ENCODE measurements around the gene FNIP2. TPM values are rescaled to one million over a fixed set of nuclear protein-coding genes. Genes with fewer than 3 reads are reported as not detected.

Gene FNIP2
- total RNA-seq, 2 donors from 2014 or later: 8.6 to 11.5 TPM

- no peaks in the 10 kb centered on the region for H3K9me3 ChIP-seq (ENCODE audit: control insufficient read depth, low read length)
- H3K27me3 ChIP-seq (ENCODE audit: control insufficient read depth, insufficient read depth, low read length, poor library complexity, severe bottlenecking): no peaks in the 10 kb centered on the region
- WGBS, 2 experiments (ENCODE audit: insufficient coverage in 1 of 2, insufficient read length in 1 of 2): 83 to 92% methylated on average over 1 to 3 of the region's 3 CpGs
- no peak overlapping the region for H3K27ac Mint-ChIP-seq
- H3K4me1 ChIP-seq (ENCODE audit: control insufficient read depth, insufficient read depth, low read length): peaks cover 10% of the 10 kb centered on the region
- H3K36me3 ChIP-seq (ENCODE audit: control insufficient read depth, insufficient read depth, low read length): no peaks in the 10 kb centered on the region
- H3K9ac ChIP-seq (ENCODE audit: extremely low read depth, low read length, poor library complexity, severe bottlenecking): no peak overlapping the region
- H3K36me3 Mint-ChIP-seq (ENCODE audit: low read depth): peaks cover 2% of the 10 kb centered on the region
- H3K4me3 Mint-ChIP-seq: no peak overlapping the region
- DNase-seq: no peak
- H3K27ac ChIP-seq (ENCODE audit: low read depth, low read length): no peak overlapping the region
- no peak for TF ChIP-seq CTCF (conservative IDR thresholded peaks at IDR 0.05)
- no peak overlapping the region for H3K4me3 ChIP-seq (ENCODE audit: low read length)
- no peaks in the 10 kb centered on the region for H3K27me3 Mint-ChIP-seq (ENCODE audit: insufficient read depth)
- H3K9me3 Mint-ChIP-seq: no peaks in the 10 kb centered on the region
- H3K4me1 Mint-ChIP-seq: peaks cover 25% of the 10 kb centered on the region
Measured at GRCh38 chr4:158841540-158841939, 72.7 kb downstream of the FNIP2 start.

DNA sequence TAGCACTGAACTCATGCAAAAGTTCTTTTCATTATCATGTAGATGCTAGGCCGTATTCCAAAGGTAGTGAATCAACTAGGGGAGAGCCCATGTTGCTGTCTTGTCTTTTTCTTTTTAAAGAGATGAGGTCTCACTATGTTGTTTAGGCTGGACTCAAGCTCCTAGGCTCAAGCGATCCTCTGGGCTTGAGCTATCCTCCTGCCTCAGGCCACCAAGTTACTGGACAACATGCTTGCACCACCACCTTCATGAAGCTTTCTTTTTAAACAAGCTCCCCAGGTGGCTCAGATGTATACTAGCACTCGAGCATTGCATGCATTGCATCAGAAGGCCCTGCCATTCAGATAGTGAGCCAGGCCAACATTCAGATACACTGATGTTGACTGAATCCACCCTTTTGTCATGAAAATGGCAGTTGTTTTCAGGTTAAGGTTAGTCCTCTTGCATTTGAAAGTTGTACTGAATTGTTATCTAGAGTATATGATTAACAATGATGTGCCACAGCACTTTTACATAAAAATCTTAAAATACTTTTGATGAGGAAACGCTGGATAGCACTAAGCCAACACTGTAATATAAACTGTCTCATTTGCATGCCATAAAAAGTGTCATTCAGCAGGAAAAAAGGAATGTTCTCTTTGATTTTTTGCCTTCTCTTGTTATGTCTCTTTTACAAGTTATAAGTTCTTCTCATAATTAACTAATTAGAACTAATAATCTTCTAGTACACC lies 76.7 kb downstream of the FNIP2 start:
- peak overlapping the region; percentile 18 for H3K4me3 Mint-ChIP-seq
- H3K4me3 ChIP-seq (ENCODE audit: low read length): no peak overlapping the region
- H3K9ac ChIP-seq (ENCODE audit: extremely low read depth, low read length, poor library complexity, severe bottlenecking): no peak overlapping the region
- TF ChIP-seq CTCF (conservative IDR thresholded peaks at IDR 0.05): no peak
- no peaks in the 10 kb centered on the region for H3K9me3 Mint-ChIP-seq
- DNase-seq: peak; percentile 64
- 50 to 70% methylated on average over 2 to 4 of the region's 4 CpGs for WGBS, 2 experiments (ENCODE audit: insufficient coverage in 1 of 2, insufficient read length in 1 of 2)
- H3K36me3 Mint-ChIP-seq (ENCODE audit: low read depth): no peaks in the 10 kb centered on the region
- peak overlapping the region; percentile 94 for H3K27ac Mint-ChIP-seq
- no peaks in the 10 kb centered on the region for H3K4me1 ChIP-seq (ENCODE audit: control insufficient read depth, insufficient read depth, low read length)
- H3K27me3 Mint-ChIP-seq (ENCODE audit: insufficient read depth): no peaks in the 10 kb centered on the region
- no peaks in the 10 kb centered on the region for H3K36me3 ChIP-seq (ENCODE audit: control insufficient read depth, insufficient read depth, low read length)
- peak overlapping the region; percentile 59 for H3K27ac ChIP-seq (ENCODE audit: low read depth, low read length)
- H3K9me3 ChIP-seq (ENCODE audit: control insufficient read depth, low read length): no peaks in the 10 kb centered on the region
- H3K4me1 Mint-ChIP-seq: peaks cover 18% of the 10 kb centered on the region
- no peaks in the 10 kb centered on the region for H3K27me3 ChIP-seq (ENCODE audit: control insufficient read depth, insufficient read depth, low read length, poor library complexity, severe bottlenecking)

DNA sequence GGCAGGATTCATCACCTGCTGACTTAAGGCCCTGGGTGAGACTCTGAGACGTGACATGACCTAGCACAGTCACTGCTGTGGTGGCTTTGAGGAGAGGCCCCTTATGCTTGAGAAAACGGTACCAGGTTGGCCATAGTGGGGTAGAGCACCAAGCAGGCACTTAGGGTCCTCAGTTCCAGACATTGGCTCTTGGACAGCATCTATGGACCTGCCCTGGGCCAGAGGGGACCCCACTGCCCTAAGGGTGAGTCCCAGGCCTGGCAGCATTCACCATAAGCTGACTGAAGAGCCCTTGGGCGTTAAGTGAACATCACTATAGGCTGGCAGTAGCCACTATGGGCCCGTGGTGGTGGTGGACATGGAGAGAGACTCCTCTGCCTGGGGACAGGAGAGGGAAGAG lies 78.7 kb downstream of the FNIP2 start:
- no peak for DNase-seq
- Histone ChIP-seq H3K27ac (ENCODE audit: low read depth, low read length) (no peak overlapping the region), H3K9ac (ENCODE audit: extremely low read depth, low read length, poor library complexity, severe bottlenecking) (no peak overlapping the region), H3K27me3 (ENCODE audit: control insufficient read depth, insufficient read depth, low read length, poor library complexity, severe bottlenecking) (no peaks in the 10 kb centered on the region), H3K4me3 (ENCODE audit: low read length) (no peak overlapping the region), H3K4me1 (ENCODE audit: control insufficient read depth, insufficient read depth, low read length) (no peaks in the 10 kb centered on the region), H3K36me3 (ENCODE audit: control insufficient read depth, insufficient read depth, low read length) (no peaks in the 10 kb centered on the region), H3K9me3 (ENCODE audit: control insufficient read depth, low read length) (no peaks in the 10 kb centered on the region)
- no peak overlapping the region for H3K27ac Mint-ChIP-seq
- 94 to 97% methylated on average over 4 of the region's 4 CpGs for WGBS, 2 experiments (ENCODE audit: insufficient coverage in 1 of 2, insufficient read length in 1 of 2)
- no peaks in the 10 kb centered on the region for H3K9me3 Mint-ChIP-seq
- H3K4me3 Mint-ChIP-seq: no peak overlapping the region
- TF ChIP-seq CTCF (conservative IDR thresholded peaks at IDR 0.05): no peak
- H3K4me1 Mint-ChIP-seq: peaks cover 15% of the 10 kb centered on the region
- H3K36me3 Mint-ChIP-seq (ENCODE audit: low read depth): no peaks in the 10 kb centered on the region
- no peaks in the 10 kb centered on the region for H3K27me3 Mint-ChIP-seq (ENCODE audit: insufficient read depth)

Data from endodermal cell (in vitro differentiated cells).